ENCODE measurements around the gene RAG2.

Gene RAG2

DNA sequence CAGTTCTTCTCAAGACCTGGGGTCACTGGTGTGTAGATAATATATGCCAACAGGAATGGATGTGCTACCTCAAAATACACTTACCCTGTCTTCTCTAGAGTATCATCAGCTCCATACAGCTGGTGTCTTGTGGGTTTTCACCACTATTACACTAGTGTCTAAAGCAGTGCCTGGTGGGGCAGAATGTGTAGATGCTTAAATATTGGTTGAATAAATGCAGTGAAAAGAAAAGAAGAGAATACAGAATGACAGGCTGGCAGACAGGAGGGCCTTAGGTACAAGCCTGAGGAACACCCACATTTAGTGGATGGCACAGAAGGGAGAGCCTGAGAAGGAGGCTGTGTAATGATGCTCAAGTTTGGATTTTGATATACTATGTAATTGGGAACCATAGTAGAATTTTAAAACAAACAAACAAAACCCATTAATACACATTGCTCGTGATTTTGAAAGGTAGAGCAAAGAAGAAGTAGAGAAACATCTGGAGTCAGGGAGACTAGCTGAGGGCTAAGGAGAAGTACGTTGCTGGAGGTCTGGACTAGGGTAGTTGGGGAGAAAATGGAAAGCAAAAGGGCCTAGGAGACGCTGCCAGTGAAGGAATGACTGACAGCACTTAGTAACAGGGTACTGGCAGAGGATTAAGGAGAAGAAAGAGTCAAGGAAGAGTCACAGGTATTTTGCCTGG is 20.5 kb upstream of the RAG2 start:
- TF ChIP-seq, protein P1, sequence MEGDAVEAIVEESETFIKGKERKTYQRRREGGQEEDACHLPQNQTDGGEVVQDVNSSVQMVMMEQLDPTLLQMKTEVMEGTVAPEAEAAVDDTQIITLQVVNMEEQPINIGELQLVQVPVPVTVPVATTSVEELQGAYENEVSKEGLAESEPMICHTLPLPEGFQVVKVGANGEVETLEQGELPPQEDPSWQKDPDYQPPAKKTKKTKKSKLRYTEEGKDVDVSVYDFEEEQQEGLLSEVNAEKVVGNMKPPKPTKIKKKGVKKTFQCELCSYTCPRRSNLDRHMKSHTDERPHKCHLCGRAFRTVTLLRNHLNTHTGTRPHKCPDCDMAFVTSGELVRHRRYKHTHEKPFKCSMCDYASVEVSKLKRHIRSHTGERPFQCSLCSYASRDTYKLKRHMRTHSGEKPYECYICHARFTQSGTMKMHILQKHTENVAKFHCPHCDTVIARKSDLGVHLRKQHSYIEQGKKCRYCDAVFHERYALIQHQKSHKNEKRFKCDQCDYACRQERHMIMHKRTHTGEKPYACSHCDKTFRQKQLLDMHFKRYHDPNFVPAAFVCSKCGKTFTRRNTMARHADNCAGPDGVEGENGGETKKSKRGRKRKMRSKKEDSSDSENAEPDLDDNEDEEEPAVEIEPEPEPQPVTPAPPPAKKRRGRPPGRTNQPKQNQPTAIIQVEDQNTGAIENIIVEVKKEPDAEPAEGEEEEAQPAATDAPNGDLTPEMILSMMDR (IDR thresholded peaks at IDR 0.05; ENCODE audit: low read depth, low read length, missing control alignments), result no peak
- H3K4me3 ChIP-seq (ENCODE audit: low read depth, low read length), result no peak overlapping the region
- no peak for DNase-seq (ENCODE audit: low read depth)
- in situ Hi-C loops (cut with HindIII; ENCODE audit: low sequenced_read_pairs), result no loop called here

GRCh38 chr11:36617543-36618362 is 19.7 kb upstream of the RAG2 start:
- H3K4me3 ChIP-seq (ENCODE audit: low read depth, low read length), result no peak overlapping the region
- TF ChIP-seq, protein P1 (IDR thresholded peaks at IDR 0.05; ENCODE audit: low read depth, low read length, missing control alignments), result no peak
- in situ Hi-C loops (cut with HindIII; ENCODE audit: low sequenced_read_pairs), result no loop called here
- DNase-seq (ENCODE audit: low read depth), result no peak

DNA sequence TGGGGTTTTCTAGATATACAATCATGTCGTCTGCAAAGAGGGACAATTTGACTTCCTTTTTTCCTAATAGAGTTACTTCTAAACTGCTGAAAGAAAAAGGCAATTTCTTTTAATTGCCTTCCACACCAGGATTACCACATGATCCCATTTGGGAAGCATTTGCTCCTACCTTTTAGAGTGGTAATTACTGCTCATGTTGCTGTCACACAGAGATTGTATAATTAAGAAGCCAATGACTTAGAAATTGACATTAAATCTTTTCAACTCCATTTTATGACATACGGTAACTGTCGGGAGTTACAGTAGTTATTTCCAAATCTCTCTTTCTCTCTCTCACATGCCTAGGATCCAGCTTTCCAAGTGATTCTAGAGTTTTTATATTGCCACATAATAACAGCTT is 17.8 kb upstream of the RAG2 start:
- in situ Hi-C loops (cut with HindIII; ENCODE audit: low sequenced_read_pairs), result no loop called here
- TF ChIP-seq, protein P1 (IDR thresholded peaks at IDR 0.05; ENCODE audit: low read depth, low read length, missing control alignments), result no peak
- no peak for DNase-seq (ENCODE audit: low read depth)
- no peak overlapping the region for H3K4me3 ChIP-seq (ENCODE audit: low read depth, low read length)

GRCh38 chr11:36609383-36609782 is 11.3 kb upstream of the RAG2 start:
- in situ Hi-C loops (cut with HindIII; ENCODE audit: low sequenced_read_pairs), result no loop called here
- DNase-seq (ENCODE audit: low read depth), result no peak
- TF ChIP-seq, protein P1 (IDR thresholded peaks at IDR 0.05; ENCODE audit: low read depth, low read length, missing control alignments), result no peak
- no peak overlapping the region for H3K4me3 ChIP-seq (ENCODE audit: low read depth, low read length)

GRCh38 chr11:36608491-36609199 is 10.6 kb upstream of the RAG2 start:
- in situ Hi-C loops (cut with HindIII; ENCODE audit: low sequenced_read_pairs), result no loop called here
- no peak for DNase-seq (ENCODE audit: low read depth)
- TF ChIP-seq, protein P1 (IDR thresholded peaks at IDR 0.05; ENCODE audit: low read depth, low read length, missing control alignments), result no peak

More at GRCh38 chr11:36608491-36609199, 10.6 kb upstream of the RAG2 start:
- no peak overlapping the region for H3K4me3 ChIP-seq (ENCODE audit: low read depth, low read length)
